OCI-LY3 (cell line): Measurements from ENCODE around the gene MYF6.

ENCODE experiments used
- H2AFZ ChIP-seq: fragments of 200-600, 300-600 bp; shearing (Covaris generic); 2 replicates; pipeline ENCODE4 v1.6.0; 2014; ENCODE audit warnings: antibody characterized with exemption, low read depth, low read length
- H3K27ac ChIP-seq: fragments of 200-600, 300-600 bp; sonication (generic); 2 replicates; pipeline ENCODE4 v1.5.1; 2014; ENCODE audit warnings: mild to moderate bottlenecking, low read length, moderate library complexity, mixed read lengths
- H3K27me3 ChIP-seq: fragments of 200-600, 300-600 bp; sonication (generic); 2 replicates; pipeline ENCODE4 v1.6.1; 2014; ENCODE audit warnings: low read depth, low read length, mixed read lengths
- H3K36me3 ChIP-seq: fragments of 200-600, 300-600 bp; sonication (generic); replicated peaks from 2 replicates; pipeline ENCODE3; 2014; ENCODE audit warnings: low read depth, low read length, mixed read lengths
- H3K4me1 ChIP-seq: fragments of 300-600, 200-600 bp; sonication (generic); 2 replicates; pipeline ENCODE4 v1.6.1; 2014; ENCODE audit warnings: low read length, mixed read lengths
- H3K4me2 ChIP-seq: fragments of 200-600, 300-600 bp; sonication (generic); 2 replicates; pipeline ENCODE4 v1.6.1; 2014; ENCODE audit warnings: low read length, mixed read lengths
- H3K4me3 ChIP-seq: fragments of 300-600, 200-600 bp; sonication (generic); 2 replicates; pipeline ENCODE4 v1.5.1; 2014; ENCODE audit warnings: antibody characterized with exemption, mild to moderate bottlenecking, low read length, moderate library complexity
- H3K79me2 ChIP-seq: fragments of 300-600, 200-600 bp; shearing (Covaris generic); 2 replicates; pipeline ENCODE4 v1.6.1; 2014; ENCODE audit warnings: mild to moderate bottlenecking, low read length, mixed read lengths
- H3K9ac ChIP-seq: fragments of 300-600, 200-600 bp; shearing (Covaris generic); 2 replicates; pipeline ENCODE4 v1.6.0; 2014; ENCODE audit warnings: mild to moderate bottlenecking, low read length, moderate library complexity
- H3K9me3 ChIP-seq: fragments of 200-600, 300-600 bp; shearing (Covaris generic); 2 replicates; pipeline ENCODE4 v1.6.1; 2014; ENCODE audit warnings: low read length, mixed read lengths; ENCODE audit not compliant: insufficient read depth
- H4K20me1 ChIP-seq: fragments of 200-600, 300-600 bp; sonication (generic); 2 replicates; pipeline ENCODE4 v1.6.1; 2016; ENCODE audit warnings: low read length, mixed read lengths; ENCODE audit not compliant: insufficient read depth
- CTCF ChIP-seq: fragments of 200-600, 300-600 bp; sonication (generic); IDR thresholded peaks from 2 replicates; pipeline ENCODE4 v1.5.1; 2014; ENCODE audit warnings: antibody characterized with exemption, low read length, low read depth
- EZH2phosphoT487 ChIP-seq: fragments of 200-600 bp; shearing (Covaris generic); IDR thresholded peaks from 2 replicates; pipeline ENCODE4 v1.6.1; 2018; ENCODE audit warnings: antibody characterized with exemption, mixed run types, low read depth

Gene MYF6

DNA sequence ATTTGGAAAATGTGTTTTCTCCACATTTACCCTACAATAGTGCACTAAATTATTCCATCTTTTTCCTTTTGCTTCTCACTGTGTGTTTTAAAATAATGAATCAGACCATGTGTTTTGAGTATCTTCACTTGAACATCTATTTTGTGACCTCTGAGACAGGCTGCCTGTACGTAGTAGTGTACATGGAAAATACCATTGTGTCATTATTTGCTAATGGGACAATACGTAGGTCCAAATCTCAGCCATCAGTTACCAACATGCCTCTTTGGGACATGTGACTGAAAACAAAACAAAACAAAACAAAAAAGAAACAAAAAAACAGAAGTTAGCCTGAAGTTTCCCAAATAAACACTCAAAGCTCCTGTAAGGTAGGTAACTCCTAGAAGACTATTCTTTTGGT is 7.1 kb upstream of the MYF6 start:
- Histone ChIP-seq H2AFZ (no peak overlapping the region), H3K27me3 (no peaks in the 10 kb centered on the region), H3K9me3 (no peaks in the 10 kb centered on the region), H3K36me3 (no peaks in the 10 kb centered on the region), H3K9ac (no peak overlapping the region), H3K27ac (no peak overlapping the region), H3K4me3 (no peak overlapping the region), H4K20me1 (no peaks in the 10 kb centered on the region), H3K4me1 (peaks cover 15% of the 10 kb centered on the region), H3K4me2 (no peak overlapping the region), H3K79me2 (no peaks in the 10 kb centered on the region)
- TF ChIP-seq EZH2phosphoT487 (no peak), CTCF (no peak)

DNA sequence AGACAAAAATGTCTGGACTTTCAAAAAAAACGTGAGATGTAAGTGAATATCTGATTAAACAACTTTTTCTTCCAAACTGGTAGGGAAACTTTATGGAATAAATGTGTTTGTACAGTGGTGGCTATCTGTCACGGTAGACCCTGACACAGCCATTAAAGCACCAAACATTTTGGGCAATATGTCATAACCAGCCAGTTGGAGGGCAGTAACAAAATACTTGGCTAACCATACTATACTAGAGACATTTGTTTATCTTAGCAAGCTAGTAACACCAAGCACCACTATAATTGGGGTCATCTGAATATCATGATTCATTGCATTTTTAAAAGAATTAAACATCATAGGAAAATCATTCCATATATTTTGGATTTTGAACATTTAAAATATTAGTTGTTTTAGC is 6.0 kb upstream of the MYF6 start:
- H3K36me3 ChIP-seq: no peaks in the 10 kb centered on the region

GRCh38 chr12:80702889-80703805 is 4.3 kb upstream of the MYF6 start:
- Histone ChIP-seq H3K79me2 (no peaks in the 10 kb centered on the region), H4K20me1 (no peaks in the 10 kb centered on the region), H3K9me3 (no peaks in the 10 kb centered on the region), H3K4me3 (peak overlapping the region; percentile 77), H3K4me2 (peak overlapping the region; percentile 83), H3K4me1 (peaks cover 15% of the 10 kb centered on the region), H3K9ac (peak overlapping the region; percentile 44), H2AFZ (peak overlapping the region; percentile 43), H3K36me3 (no peaks in the 10 kb centered on the region), H3K27ac (peak overlapping the region; percentile 69), H3K27me3 (no peaks in the 10 kb centered on the region)
- TF ChIP-seq EZH2phosphoT487 (no peak), CTCF (no peak)

More for the DNA sequence above, 6.0 kb upstream of the MYF6 start:
- Histone ChIP-seq H2AFZ (no peak overlapping the region), H3K9me3 (no peaks in the 10 kb centered on the region), H3K4me3 (no peak overlapping the region), H3K9ac (no peak overlapping the region), H4K20me1 (no peaks in the 10 kb centered on the region), H3K27ac (no peak overlapping the region), H3K79me2 (no peaks in the 10 kb centered on the region), H3K4me2 (no peak overlapping the region), H3K27me3 (no peaks in the 10 kb centered on the region), H3K4me1 (peaks cover 15% of the 10 kb centered on the region)
- no peak for TF ChIP-seq CTCF
- TF ChIP-seq EZH2phosphoT487: no peak

DNA sequence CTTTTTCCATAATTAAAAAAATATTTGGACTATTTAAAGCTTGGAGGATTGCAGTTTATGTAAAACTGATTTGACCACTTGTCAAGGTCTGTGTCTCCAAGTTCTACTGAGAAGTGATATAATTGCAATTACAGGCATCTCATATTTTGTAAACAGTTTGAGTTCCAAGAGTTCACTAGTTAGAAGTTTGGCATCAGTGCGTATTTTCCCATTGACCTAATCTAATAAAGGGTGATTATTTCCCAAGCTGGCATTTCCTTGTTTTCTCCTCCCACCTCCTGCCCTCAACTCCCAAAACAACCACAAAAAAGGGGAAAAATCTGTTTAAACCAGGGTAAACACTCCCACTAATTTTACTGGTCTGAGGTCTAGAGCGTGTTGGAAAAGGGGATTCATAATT is 3.0 kb upstream of the MYF6 start:
- no peak overlapping the region for H3K4me3 ChIP-seq
- peaks cover 15% of the 10 kb centered on the region for H3K4me1 ChIP-seq
- H3K36me3 ChIP-seq: no peaks in the 10 kb centered on the region
- H3K79me2 ChIP-seq: no peaks in the 10 kb centered on the region
- H2AFZ ChIP-seq: no peak overlapping the region
- H3K9ac ChIP-seq: no peak overlapping the region
- no peak overlapping the region for H3K4me2 ChIP-seq
- no peaks in the 10 kb centered on the region for H3K27me3 ChIP-seq
- no peaks in the 10 kb centered on the region for H3K9me3 ChIP-seq
- H4K20me1 ChIP-seq: no peaks in the 10 kb centered on the region
- TF ChIP-seq EZH2phosphoT487 (no peak), CTCF (no peak)
- H3K27ac ChIP-seq: no peak overlapping the region
